Urinary bladder (tissue), 4 donors: ENCODE data around the gene EFCAB3. TPM values are rescaled to one million over a fixed set of nuclear protein-coding genes. Genes with fewer than 3 reads are reported as not detected.
"Not testable (repeated sequence)": the region's sequence is repeated elsewhere in the genome, so short reads cannot be mapped to it uniquely, and the experiment has no call there.

Experiments
- DNase-seq: peaks from one replicate; pipeline ENCODE4 v3.0.0-alpha.2; 2015; ENCODE audit errors: extremely low spot score
- H3K27ac ChIP-seq: one replicate; pipeline ENCODE4 v1.5.1; 2013; ENCODE audit warnings: low read depth, mild to moderate bottlenecking, moderate library complexity
- H3K36me3 ChIP-seq: one replicate; pipeline ENCODE4 v1.6.1; 2013; ENCODE audit warnings: mild to moderate bottlenecking, moderate library complexity; ENCODE audit not compliant: insufficient read depth
- H3K4me1 ChIP-seq: one replicate; pipeline ENCODE4 v1.6.1; 2013; ENCODE audit warnings: mild to moderate bottlenecking, moderate library complexity; ENCODE audit not compliant: insufficient read depth
- H3K4me3 ChIP-seq: one replicate; pipeline ENCODE4 v1.5.1; 2013; ENCODE audit warnings: low read depth, low read length
- WGBS: extraction: QIAGEN DNeasy Blood & Tissue Kit; methylation state at CpG from one replicate; pipeline ENCODE4 v1.1.7; 2013; 5-methylcytosine and 5-hydroxymethylcytosine counted together
- polyA plus RNA-seq: library from polyadenylated mRNA; stranded (reverse); fragments of 200-250 nt; gene quantifications from one replicate; pipeline ENCODE4 v1.2.3, GENCODE V29; 2013
- total RNA-seq: library from RNA; depleted of rRNA; stranded (reverse); fragments of >200 nt; gene quantifications from one replicate; pipeline ENCODE4 v1.2.3, GENCODE V29; 2014
- donor health status: healthy with polysubstance abuse.
- donor health status: healthy.

Gene EFCAB3
- not detected for total RNA-seq
- not detected for polyA plus RNA-seq

- Histone ChIP-seq H3K4me1 (no peaks in the 10 kb centered on the region), H3K36me3 (no peaks in the 10 kb centered on the region), H3K27ac (no peak within 1 kb of the TSS), H3K4me3 (no peak within 1 kb of the TSS)
- WGBS: 84% methylated on average over 3 of the region's 3 CpGs
- no peak for DNase-seq
Observed at GRCh38 chr17:62380253-62380652, at the start of gene EFCAB3. Gene EFCAB3, plus strand, starts transcription at chr17:62380553. Its CDS starts 2,427 bp downstream, at chr17:62382980.

DNA sequence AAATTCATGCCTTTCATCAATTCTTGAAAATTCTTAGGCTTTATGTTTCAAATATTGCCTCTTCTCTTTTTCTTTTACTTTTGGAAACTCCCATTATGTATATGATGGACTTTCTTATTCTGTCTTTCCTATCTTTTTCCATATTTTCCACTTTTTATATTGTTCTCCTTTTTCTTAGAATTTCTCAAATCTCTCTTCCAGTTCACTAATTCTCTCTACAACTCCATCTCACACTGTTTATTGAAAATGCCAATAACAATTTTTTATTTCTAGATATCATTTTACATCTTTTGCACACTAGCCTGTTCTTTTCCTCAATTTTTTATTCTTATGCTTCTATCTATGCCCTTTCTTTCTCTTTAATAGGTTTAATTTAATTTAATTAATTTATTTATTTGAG, 43.8 kb upstream of the EFCAB3 start:
- DNase-seq: no peak
- Histone ChIP-seq H3K4me3 (no peak overlapping the region), H3K27ac (no peak overlapping the region), H3K36me3 (no peaks in the 10 kb centered on the region), H3K4me1 (no peaks in the 10 kb centered on the region)

GRCh38 chr17:62343764-62344270, 36.5 kb upstream of the EFCAB3 start:
- 25% methylated on average over 3 of the region's 3 CpGs for WGBS
- Histone ChIP-seq H3K4me3 (no peak overlapping the region), H3K36me3 (no peaks in the 10 kb centered on the region), H3K27ac (no peak overlapping the region), H3K4me1 (no peaks in the 10 kb centered on the region)
- no peak for DNase-seq

DNA sequence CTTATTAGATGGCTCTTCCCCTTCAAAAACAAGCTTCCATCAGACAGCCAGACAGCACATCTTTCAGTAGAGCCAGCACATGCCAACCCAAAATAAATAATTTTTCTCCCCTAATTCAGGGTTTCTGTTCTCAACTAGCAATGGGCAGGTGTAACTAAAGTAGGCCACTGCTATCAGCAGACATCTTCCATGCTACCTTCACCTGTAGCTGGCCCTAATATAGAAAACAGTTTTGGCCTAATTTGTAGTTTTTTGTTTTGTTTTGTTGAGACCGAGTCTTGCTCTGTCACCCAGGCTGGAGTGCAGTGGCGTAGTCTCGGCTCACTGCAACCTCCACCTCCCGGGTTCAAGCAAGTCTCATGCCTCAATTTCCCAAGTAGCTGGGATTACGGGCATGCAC, 29.2 kb upstream of the EFCAB3 start:
- no peaks in the 10 kb centered on the region for H3K4me1 ChIP-seq
- no peaks in the 10 kb centered on the region for H3K36me3 ChIP-seq
- DNase-seq: no peak
- no peak overlapping the region for H3K27ac ChIP-seq
- 95% methylated on average over 5 of the region's 5 CpGs for WGBS
- no peak overlapping the region for H3K4me3 ChIP-seq

GRCh38 chr17:62366191-62366590, 14.2 kb upstream of the EFCAB3 start:
- Histone ChIP-seq H3K4me1 (no peaks in the 10 kb centered on the region), H3K27ac (no peak overlapping the region), H3K4me3 (no peak overlapping the region), H3K36me3 (no peaks in the 10 kb centered on the region)
- WGBS: 73% methylated on average over 2 of the region's 2 CpGs
- DNase-seq: no peak

DNA sequence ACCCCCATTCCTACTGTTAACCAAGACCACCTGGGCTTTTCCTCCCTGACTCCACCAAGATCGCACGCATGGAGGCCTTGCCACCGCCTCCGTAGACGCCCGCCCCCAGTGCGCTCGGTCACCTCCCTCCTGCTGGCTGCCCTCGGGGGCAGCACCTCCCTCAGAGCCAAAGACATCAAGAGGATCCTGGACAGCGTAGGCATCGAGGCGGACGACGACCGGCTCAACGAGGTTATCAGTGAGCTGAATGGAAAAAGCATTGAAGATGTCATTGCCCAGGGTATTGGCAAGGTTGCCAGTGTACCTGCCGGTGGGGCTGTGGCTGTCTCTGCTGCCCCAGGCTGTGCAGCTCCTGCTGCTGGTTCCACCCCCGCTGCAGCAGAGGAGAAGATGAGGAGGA, 1.2 kb downstream of the EFCAB3 start:
- no peak overlapping the region for H3K27ac ChIP-seq
- H3K36me3 ChIP-seq: no peaks in the 10 kb centered on the region
- no peak for DNase-seq
- H3K4me3 ChIP-seq: no peak overlapping the region
- H3K4me1 ChIP-seq: no peaks in the 10 kb centered on the region
- 87% methylated on average over 18 of the region's 18 CpGs for WGBS

- 57% methylated on average over 1 of the region's 1 CpG for WGBS
- no peak for DNase-seq
- no peaks in the 10 kb centered on the region for H3K4me1 ChIP-seq
- no peak overlapping the region for H3K4me3 ChIP-seq
- H3K27ac ChIP-seq: no peak overlapping the region
- H3K36me3 ChIP-seq: no peaks in the 10 kb centered on the region
Observed at GRCh38 chr17:62388856-62389255, 8.5 kb downstream of the EFCAB3 start.

DNA sequence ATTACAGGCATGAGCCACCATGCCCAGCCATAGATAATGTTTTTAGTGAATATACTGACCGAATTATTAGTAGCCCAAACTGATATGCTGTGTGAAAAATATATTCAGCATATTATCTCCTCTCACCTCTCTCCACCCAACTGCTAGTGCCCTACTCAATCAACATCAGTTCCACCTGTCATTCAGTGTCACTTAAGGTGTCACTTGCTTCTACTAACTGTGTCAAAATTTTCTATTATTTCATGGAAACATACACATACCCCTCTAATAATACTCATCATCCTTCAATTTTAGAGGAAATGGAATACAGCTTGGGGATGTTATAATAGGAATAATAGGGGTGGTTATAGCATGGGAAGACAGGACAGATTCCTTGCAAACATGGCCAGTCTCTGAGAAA, 12.6 kb downstream of the EFCAB3 start:
- no peaks in the 10 kb centered on the region for H3K4me1 ChIP-seq
- 91% methylated on average over 1 of the region's 1 CpG for WGBS

DNA sequence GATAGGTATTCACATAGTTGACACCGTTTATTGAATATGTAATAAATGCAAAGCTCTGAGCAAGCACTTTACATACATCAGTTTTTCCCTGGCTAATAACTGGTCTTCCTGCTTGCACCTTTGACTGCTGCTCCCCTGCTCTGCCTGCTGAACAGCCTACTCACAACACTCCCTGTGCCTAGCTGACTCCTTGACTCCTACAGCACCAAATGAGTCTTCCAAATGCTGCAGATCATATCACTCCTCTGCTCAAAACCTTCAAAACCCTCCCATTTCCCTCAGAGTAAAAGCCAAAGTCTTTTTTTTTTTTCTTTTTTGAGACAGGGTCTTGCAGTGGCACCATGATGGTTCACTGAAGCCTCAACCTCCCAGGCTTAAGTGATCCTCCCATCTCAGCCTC, 18.5 kb downstream of the EFCAB3 start:
- H3K4me1 ChIP-seq: no peaks in the 10 kb centered on the region
- no peaks in the 10 kb centered on the region for H3K36me3 ChIP-seq
- H3K4me3 ChIP-seq: no peak overlapping the region
- 88% methylated on average over 1 of the region's 1 CpG for WGBS
- DNase-seq: no peak
- H3K27ac ChIP-seq: no peak overlapping the region

More for the DNA sequence above, 12.6 kb downstream of the EFCAB3 start:
- no peak overlapping the region for H3K27ac ChIP-seq
- H3K36me3 ChIP-seq: no peaks in the 10 kb centered on the region
- DNase-seq: no peak
- H3K4me3 ChIP-seq: no peak overlapping the region

GRCh38 chr17:62405451-62405850, 25.1 kb downstream of the EFCAB3 start:
- WGBS: 21% methylated on average over 2 of the region's 2 CpGs
- no peak for DNase-seq
- H3K4me1 ChIP-seq: no peaks in the 10 kb centered on the region
- no peak overlapping the region for H3K27ac ChIP-seq
- no peaks in the 10 kb centered on the region for H3K36me3 ChIP-seq
- H3K4me3 ChIP-seq: no peak overlapping the region

DNA sequence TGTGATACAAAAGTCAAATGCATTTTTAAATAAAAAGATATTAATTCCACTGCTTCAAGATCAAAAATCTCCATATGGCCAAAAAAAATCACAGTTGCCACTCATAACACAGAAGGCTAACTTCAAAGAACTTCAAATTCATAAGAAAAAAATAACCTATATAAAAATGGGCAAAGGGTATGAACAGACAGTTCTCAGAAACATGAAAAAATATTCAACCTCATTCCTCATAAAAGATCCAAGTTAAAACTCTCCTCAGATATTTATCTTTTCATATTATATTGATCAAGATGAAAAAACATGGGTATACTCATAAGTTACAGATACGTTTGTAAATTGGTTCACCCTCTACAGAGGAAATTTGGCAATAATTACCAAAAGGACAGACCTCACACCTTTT, 32.7 kb downstream of the EFCAB3 start:
- not testable (repeated sequence) for DNase-seq, H3K4me1 ChIP-seq, H3K27ac ChIP-seq, H3K4me3 ChIP-seq, H3K36me3 ChIP-seq
- whole genome bisulfite sequencing: 91% methylated on average over 1 of the region's 1 CpG

- peak; percentile 85 for DNase-seq
- not testable (repeated sequence) for H3K36me3 ChIP-seq, H3K4me1 ChIP-seq
- Histone ChIP-seq H3K27ac (peak within 1 kb of the TSS; percentile 45), H3K4me3 (peak within 1 kb of the TSS; percentile 57)
- WGBS: under 1% methylated on average over 58 of the region's 58 CpGs
Observed at GRCh38 chr17:62423647-62424461, 43.5 kb downstream of the EFCAB3 start, which contains the start of gene METTL2A. Gene METTL2A, plus strand, starts transcription at chr17:62423897. Its CDS starts 6 bp downstream, at chr17:62423903.

DNA sequence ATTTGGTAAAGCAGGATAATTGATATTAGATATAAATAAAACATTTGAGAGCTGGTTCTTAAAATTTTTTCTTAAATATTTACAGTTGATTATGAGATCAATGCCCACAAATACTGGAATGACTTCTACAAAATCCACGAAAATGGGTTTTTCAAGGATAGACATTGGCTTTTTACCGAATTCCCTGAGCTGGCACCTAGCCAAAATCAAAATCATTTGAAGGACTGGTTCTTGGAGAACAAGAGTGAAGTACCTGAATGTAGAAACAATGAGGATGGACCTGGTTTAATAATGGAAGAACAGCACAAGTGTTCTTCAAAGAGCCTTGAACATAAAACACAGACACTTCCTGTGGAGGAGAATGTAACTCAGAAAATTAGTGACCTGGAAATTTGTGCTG, 45.9 kb downstream of the EFCAB3 start:
- not testable (repeated sequence) for H3K27ac ChIP-seq, H3K4me1 ChIP-seq, DNase-seq, H3K36me3 ChIP-seq, H3K4me3 ChIP-seq
- WGBS: 76% methylated on average over 1 of the region's 2 CpGs

DNA sequence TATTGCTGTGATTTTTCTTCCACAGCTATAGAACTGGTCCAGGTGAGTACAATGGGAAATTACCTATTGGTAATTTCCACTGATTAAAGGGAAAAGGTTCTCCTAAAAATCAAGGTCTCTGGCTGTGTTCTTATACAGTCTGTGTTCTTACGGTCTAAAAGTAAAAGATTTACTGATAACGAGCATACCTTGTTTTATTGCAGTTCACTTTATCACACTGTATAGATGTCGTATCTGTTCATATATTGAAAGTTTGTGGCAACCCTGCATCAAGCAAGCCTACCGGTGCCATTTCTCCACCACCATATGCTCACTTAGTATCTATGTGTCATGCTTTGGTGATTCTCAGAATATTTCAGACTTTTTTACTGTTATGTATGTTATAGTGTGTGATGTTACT, 54.9 kb downstream of the EFCAB3 start:
- not testable (repeated sequence) for H3K27ac ChIP-seq, H3K36me3 ChIP-seq, H3K4me1 ChIP-seq, DNase-seq, H3K4me3 ChIP-seq
- WGBS: 93% methylated on average over 4 of the region's 4 CpGs
